ENCODE data around the gene ATG9B. TPM values are rescaled to one million over a fixed set of nuclear protein-coding genes. Genes with fewer than 3 reads are reported as not detected.

ATG9B gene
- total RNA-seq, 3 donors from 2014 or later (not counting 1 experiment from before 2014, with no cell fraction given): 4.4 to 4.6 (median 4.5) TPM

GRCh38 chr7:150999497-151000230, 24.6 kb downstream of the ATG9B start:
- H3K27ac ChIP-seq (ENCODE audit: low read length): peak overlapping the region; percentile 58

DNA sequence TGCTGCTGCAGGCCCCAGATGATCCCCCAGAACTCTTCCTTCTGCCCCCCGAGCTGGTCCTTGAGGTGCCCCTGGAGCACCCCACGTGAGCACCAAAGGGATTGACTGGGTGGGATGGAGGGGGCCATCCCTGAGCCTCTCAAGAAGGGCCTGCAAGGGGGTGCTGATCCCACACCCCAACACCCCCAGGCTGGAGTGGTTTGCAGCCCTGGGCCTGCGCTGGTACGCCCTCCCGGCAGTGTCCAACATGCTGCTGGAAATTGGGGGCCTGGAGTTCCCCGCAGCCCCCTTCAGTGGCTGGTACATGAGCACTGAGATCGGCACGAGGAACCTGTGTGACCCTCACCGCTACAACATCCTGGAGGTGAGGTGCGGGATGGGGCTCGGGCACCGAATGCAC, 25.3 kb downstream of the ATG9B start:
- H3K36me3 ChIP-seq (ENCODE audit: control insufficient read depth, insufficient read depth, low read length): no peaks in the 10 kb centered on the region
- no peak overlapping the region for H3K4me3 Mint-ChIP-seq

More at GRCh38 chr7:150999497-151000230, 24.6 kb downstream of the ATG9B start:
- intact Hi-C loops (cut with micrococcal nuclease): no loop called here
- Mint-ChIP-seq H3K4me3 (no peak overlapping the region), H3K27me3 (ENCODE audit: low read depth in 2 of 2) (peaks cover 0 to 7% of the 10 kb centered on the region in 2 donors), H3K27ac (peak overlapping the region; percentile 30 to 57), H3K36me3 (no peaks in the 10 kb centered on the region), H3K4me1 (peaks cover 6 to 41% of the 10 kb centered on the region in 2 donors), H3K9me3 (no peaks in the 10 kb centered on the region)
- H3K9me3 ChIP-seq (ENCODE audit: control insufficient read depth, insufficient read depth, low read length): peaks cover 13% of the 10 kb centered on the region
- H3K4me3 ChIP-seq (ENCODE audit: low read length): no peak overlapping the region
- H3K27me3 ChIP-seq (ENCODE audit: control insufficient read depth, insufficient read depth, low read length): no peaks in the 10 kb centered on the region
- H3K4me1 ChIP-seq (ENCODE audit: control insufficient read depth, insufficient read depth, low read length): peaks cover 62% of the 10 kb centered on the region
- DNase-seq: peak; percentile 48 to 53
- ATAC-seq: peak; percentile 54 to 73 (median 58)
- no peak for TF ChIP-seq CTCF (IDR thresholded peaks at IDR 0.05)
- no peaks in the 10 kb centered on the region for H3K36me3 ChIP-seq (ENCODE audit: control insufficient read depth, insufficient read depth, low read length)
- WGBS (ENCODE audit: insufficient coverage): 37% methylated on average over 5 of the region's 5 CpGs

DNA sequence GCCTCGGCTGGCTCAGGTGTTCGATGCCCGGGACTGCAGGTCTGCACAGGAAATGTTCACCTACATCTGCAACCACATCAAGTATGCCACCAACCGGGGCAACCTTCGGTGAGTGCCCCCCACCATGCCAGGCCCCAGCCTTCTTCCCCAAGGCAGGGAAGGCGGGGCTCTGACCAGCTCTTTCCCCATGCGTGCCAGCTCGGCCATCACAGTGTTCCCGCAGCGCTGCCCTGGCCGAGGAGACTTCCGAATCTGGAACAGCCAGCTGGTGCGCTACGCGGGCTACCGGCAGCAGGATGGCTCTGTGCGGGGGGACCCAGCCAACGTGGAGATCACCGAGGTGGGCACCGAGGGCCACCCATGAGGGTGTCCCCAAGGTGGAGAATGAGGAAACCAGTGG, 26.0 kb downstream of the ATG9B start:
- Mint-ChIP-seq H3K27ac (peak overlapping the region in 1 of 2 donors; percentile 29), H3K36me3 (no peaks in the 10 kb centered on the region), H3K9me3 (no peaks in the 10 kb centered on the region), H3K4me3 (peak overlapping the region; percentile 6), H3K27me3 (ENCODE audit: low read depth in 2 of 2) (peaks cover 0 to 3% of the 10 kb centered on the region in 2 donors), H3K4me1 (peaks cover 13 to 47% of the 10 kb centered on the region in 2 donors)
- DNase-seq (peak in 1 of 2 donors; percentile 16), ATAC-seq (no peak)
- peaks cover 13% of the 10 kb centered on the region for H3K9me3 ChIP-seq (ENCODE audit: control insufficient read depth, insufficient read depth, low read length)
- no peak for TF ChIP-seq CTCF (IDR thresholded peaks at IDR 0.05)
- no peak overlapping the region for H3K27ac ChIP-seq (ENCODE audit: low read length)
- peaks cover 70% of the 10 kb centered on the region for H3K4me1 ChIP-seq (ENCODE audit: control insufficient read depth, insufficient read depth, low read length)
- H3K4me3 ChIP-seq (ENCODE audit: low read length): no peak overlapping the region
- intact Hi-C loops (cut with micrococcal nuclease): no loop called here
- WGBS (ENCODE audit: insufficient coverage): 80% methylated on average over 20 of the region's 20 CpGs
- H3K36me3 ChIP-seq (ENCODE audit: control insufficient read depth, insufficient read depth, low read length): no peaks in the 10 kb centered on the region
- no peaks in the 10 kb centered on the region for H3K27me3 ChIP-seq (ENCODE audit: control insufficient read depth, insufficient read depth, low read length)

More for the DNA sequence above, 25.3 kb downstream of the ATG9B start:
- no peak for TF ChIP-seq CTCF (IDR thresholded peaks at IDR 0.05)
- DNase-seq (no peak), ATAC-seq (no peak)
- Mint-ChIP-seq H3K27me3 (ENCODE audit: low read depth in 2 of 2) (peaks cover 0 to 3% of the 10 kb centered on the region in 2 donors), H3K36me3 (no peaks in the 10 kb centered on the region), H3K4me1 (peaks cover 11 to 44% of the 10 kb centered on the region in 2 donors), H3K27ac (peak overlapping the region in 1 of 2 donors; percentile 57), H3K9me3 (no peaks in the 10 kb centered on the region)
- H3K9me3 ChIP-seq (ENCODE audit: control insufficient read depth, insufficient read depth, low read length): peaks cover 13% of the 10 kb centered on the region
- H3K27ac ChIP-seq (ENCODE audit: low read length): peak overlapping the region; percentile 58
- H3K27me3 ChIP-seq (ENCODE audit: control insufficient read depth, insufficient read depth, low read length): no peaks in the 10 kb centered on the region
- peaks cover 69% of the 10 kb centered on the region for H3K4me1 ChIP-seq (ENCODE audit: control insufficient read depth, insufficient read depth, low read length)
- no peak overlapping the region for H3K4me3 ChIP-seq (ENCODE audit: low read length)
- intact Hi-C loops (cut with micrococcal nuclease): no loop called here
- 98% methylated on average over 12 of the region's 12 CpGs for WGBS (ENCODE audit: insufficient coverage)
